T47D (cell line): ENCODE results near the gene OR51G2.
"Not testable (repeated sequence)": the region's sequence is repeated elsewhere in the genome, so short reads cannot be mapped to it uniquely, and the experiment has no call there.

Source experiments
- DNase-seq, 2 experiments: peaks; one replicate each; pipeline versions ENCODE4 v3.0.0 to v3.0.0-alpha.2; 2011 to 2012; ENCODE audit warnings: low read depth in 1 of 2, low spot score in 1 of 2
- JUND ChIP-seq: IDR thresholded peaks from 2 replicates; pipeline ENCODE4 v1.6.1; 2012; ENCODE audit warnings: low read depth
- in situ Hi-C: cut with HindIII; loops from 2 replicates; pipeline ENCODE4 v1.10.0; 2016; ENCODE audit warnings: low sequenced_read_pairs, low pct_unique_long_range_greater_than_20kb

Gene OR51G2

GRCh38 chr11:4919250-4919649, at the start of gene OR51G2:
Gene OR51G2, minus strand, starts transcription at chr11:4919350. Its CDS starts 3,687 bp downstream, at chr11:4915663.
- in situ Hi-C loops: no loop called here
- TF ChIP-seq JUND: no peak
- no peak for DNase-seq

GRCh38 chr11:4962816-4963215, 43.7 kb upstream of the OR51G2 start:
- in situ Hi-C loops: no loop called here
- DNase-seq: no peak
- TF ChIP-seq JUND: no peak

- in situ Hi-C loops: no loop called here
- TF ChIP-seq JUND: no peak
- no peak for DNase-seq
Observed at GRCh38 chr11:4960877-4961276, 41.7 kb upstream of the OR51G2 start.

- no peak for TF ChIP-seq JUND
- no peak for DNase-seq
- in situ Hi-C loops: no loop called here
Observed at GRCh38 chr11:4957396-4957795, 38.2 kb upstream of the OR51G2 start.

GRCh38 chr11:4955613-4956012, 36.5 kb upstream of the OR51G2 start, which contains the start of gene OR51A2:
Gene OR51A2, minus strand, starts transcription at chr11:4955713. Its CDS starts 0 bp downstream, at chr11:4955713.
- in situ Hi-C loops: not testable (repeated sequence)

GRCh38 chr11:4947505-4947904, 28.4 kb upstream of the OR51G2 start, which contains the start of gene OR51A4:
Gene OR51A4, minus strand, starts transcription at chr11:4947605. Its CDS starts 505 bp downstream, at chr11:4947100.
- in situ Hi-C loops: no loop called here
- DNase-seq: no peak
- TF ChIP-seq JUND: no peak

More at GRCh38 chr11:4955613-4956012, 36.5 kb upstream of the OR51G2 start, which contains the start of gene OR51A2:
- not testable (repeated sequence) for DNase-seq

- no peak for DNase-seq
- in situ Hi-C loops: no loop called here
- TF ChIP-seq JUND: no peak
Observed at GRCh38 chr11:4936745-4937144, 17.6 kb upstream of the OR51G2 start.

- in situ Hi-C loops: no loop called here
- no peak for DNase-seq
- no peak for TF ChIP-seq JUND
Observed at GRCh38 chr11:4932751-4933150, 13.6 kb upstream of the OR51G2 start.

- TF ChIP-seq JUND: no peak
- DNase-seq: no peak
- in situ Hi-C loops: no loop called here
Observed at GRCh38 chr11:4926608-4927007, 7.5 kb upstream of the OR51G2 start.

GRCh38 chr11:4924239-4924638, 5.1 kb upstream of the OR51G2 start, which contains the start of gene OR51G1:
Gene OR51G1, minus strand, starts transcription at chr11:4924339. Its CDS starts 0 bp downstream, at chr11:4924339.
- in situ Hi-C loops: no loop called here
- DNase-seq: no peak
- no peak for TF ChIP-seq JUND

- no peak for TF ChIP-seq JUND
- no peak for DNase-seq
- in situ Hi-C loops: no loop called here
Observed at GRCh38 chr11:4922304-4922703, 3.2 kb upstream of the OR51G2 start.

- DNase-seq: no peak
- in situ Hi-C loops: no loop called here
- no peak for TF ChIP-seq JUND
Observed at GRCh38 chr11:4921796-4922195, 2.6 kb upstream of the OR51G2 start.

GRCh38 chr11:4916581-4916980, 2.6 kb downstream of the OR51G2 start:
- no peak for DNase-seq
- no peak for TF ChIP-seq JUND
- in situ Hi-C loops: no loop called here

GRCh38 chr11:4903484-4903883, 15.7 kb downstream of the OR51G2 start, which contains the start of gene OR51A7:
Gene OR51A7, plus strand, starts transcription at chr11:4903783. Its CDS starts 3,587 bp downstream, at chr11:4907370.
- in situ Hi-C loops: no loop called here
- no peak for DNase-seq

More at GRCh38 chr11:4903484-4903883, 15.7 kb downstream of the OR51G2 start, which contains the start of gene OR51A7:
- TF ChIP-seq JUND: no peak
